K562 (cell line): ENCODE results near the gene CNOT1. TPM values are rescaled to one million over a fixed set of nuclear protein-coding genes. Genes with fewer than 3 reads are reported as not detected.

Experiments
- ATAC-seq: fragments of 200-7000 bp; cut with Tn5 transposase; 3 replicates; pipeline ENCODE4 v1.9.1; 2020; ENCODE audit warnings: moderate library complexity
- BruUV-seq: library from RNA; stranded (reverse); fragments of 400-500 nt; replicated peaks from 2 replicates; lab custom pipeline; 2021; lab: Mats Ljungman, UMichigan
- CTCF ChIA-PET: fragments of 300-600 bp; formaldehyde crosslinking; extraction: SDS; loops from one replicate; lab custom pipeline; 2021; ENCODE audit warnings: low intra/inter-chr PET ratio; lab: Yijun Ruan, JAX
- POLR2A ChIA-PET: fragments of 300-600, 350-650 bp; sonication (Branson Sonifier 250); formaldehyde crosslinking; extraction: SDS; loops from one replicate; lab custom pipeline; 2021; ENCODE audit warnings: antibody characterized with exemption, inconsistent platforms; lab: Yijun Ruan, JAX
- DNase-seq, 4 experiments: peaks; one replicate each; pipeline versions ENCODE4 v3.0.0 to v3.0.0-alpha.2; 2011 to 2018; ENCODE audit warnings: low spot score in 3 of 4, mixed read lengths in 3 of 4; ENCODE audit errors: extremely low read depth in 1 of 4
- FAIRE-seq: peaks from 2 replicates; lab custom pipeline; 2011; peaks lifted over from hg19 to GRCh38; lab: Jason Lieb, UNC
- H2AFZ ChIP-seq: 2 replicates; pipeline ENCODE4 v1.6.0; 2011; ENCODE audit warnings: low read depth, low read length, control low read depth, inconsistent platforms
- H3K27ac ChIP-seq: fragments of 200-600 bp; 3 replicates; pipeline ENCODE4 v1.8.0; 2011; ENCODE audit warnings: low read depth, mild to moderate bottlenecking, control low read depth, inconsistent platforms, low read length, moderate library complexity, mixed read lengths; ENCODE audit errors: extremely low read depth
- H3K27me3 ChIP-seq, 2 experiments: fragments of 300-600 bp in 1 of 2; 2 replicates in 1 of 2; 3 replicates in 1 of 2; pipeline versions ENCODE4 v1.6.0 to v1.8.0; 2011; ENCODE audit warnings: inconsistent platforms in 2 of 2, low read length in 2 of 2, mild to moderate bottlenecking in 1 of 2, mixed read lengths in 1 of 2, moderate library complexity in 1 of 2; ENCODE audit not compliant: control insufficient read depth in 2 of 2, insufficient read depth in 2 of 2
- H3K36me3 ChIP-seq: fragments of 300-600 bp; 3 replicates; pipeline ENCODE4 v1.8.0; 2011; ENCODE audit warnings: mild to moderate bottlenecking, low read length, inconsistent platforms; ENCODE audit not compliant: control insufficient read depth, insufficient read depth
- H3K4me1 ChIP-seq, 2 experiments: fragments of 200-600 bp in 1 of 2; replicated peaks in 1 of 2; 2 replicates in 1 of 2; 3 replicates in 1 of 2; pipeline versions ENCODE4 v1.5.1 to v1.8.0; 2011; ENCODE audit warnings: inconsistent platforms in 2 of 2, low read length in 2 of 2, mild to moderate bottlenecking in 1 of 2, mixed read lengths in 1 of 2, moderate library complexity in 1 of 2; ENCODE audit not compliant: control insufficient read depth in 2 of 2, insufficient read depth in 2 of 2
- H3K4me2 ChIP-seq: 2 replicates; pipeline ENCODE4 v1.6.1; 2011; ENCODE audit warnings: low read length, control low read depth, inconsistent platforms, mixed read lengths; ENCODE audit not compliant: insufficient read depth
- H3K4me3 ChIP-seq: fragments of 200-600 bp; sonication (generic), shearing (Covaris generic); 2 replicates; pipeline ENCODE4 v1.5.1; 2016; ENCODE audit warnings: control low read depth, inconsistent platforms
- H3K79me2 ChIP-seq: fragments of 200-600 bp; 3 replicates; pipeline ENCODE4 v1.8.0; 2011; ENCODE audit warnings: low read length, inconsistent platforms; ENCODE audit not compliant: control insufficient read depth, insufficient read depth
- H3K9ac ChIP-seq, 2 experiments: 2 replicates each; pipeline versions ENCODE4 v1.6.0 to v1.6.1; 2011; ENCODE audit warnings: low read depth in 2 of 2, low read length in 2 of 2, control low read depth in 1 of 2, inconsistent platforms in 1 of 2, mild to moderate bottlenecking in 1 of 2, mixed read lengths in 1 of 2; ENCODE audit not compliant: insufficient read depth in 1 of 2
- H3K9me1 ChIP-seq: one replicate; pipeline ENCODE4 v1.6.0; 2011; ENCODE audit warnings: inconsistent platforms, mild to moderate bottlenecking, low read length, moderate library complexity; ENCODE audit not compliant: control insufficient read depth, insufficient read depth
- H3K9me3 ChIP-seq: replicated peaks from 2 replicates; pipeline ENCODE4 v1.5.1; 2011; ENCODE audit warnings: low read depth, low read length, inconsistent platforms; ENCODE audit not compliant: control insufficient read depth, insufficient read depth
- H4K20me1 ChIP-seq: replicated peaks from 2 replicates; pipeline ENCODE4 v1.6.1; 2011; ENCODE audit warnings: low read length, inconsistent platforms, mixed read lengths; ENCODE audit not compliant: control insufficient read depth, insufficient read depth
- FOXM1 ChIP-seq, 2 experiments: fragments of 450-650 bp in 1 of 2; sonication (generic) in 1 of 2; formaldehyde crosslinking in 1 of 2; IDR thresholded peaks; 2 replicates each; pipeline versions ENCODE4 v1.6.1 to v1.9.0; 2017 to 2022; ENCODE audit warnings: low read depth in 2 of 2, mild to moderate bottlenecking in 2 of 2, missing genetic modification reagents in 1 of 2, moderate library complexity in 1 of 2
- NONO ChIP-seq, 2 experiments: fragments of 200-400 bp in 1 of 2; fragments of 450-650 bp in 1 of 2; formaldehyde crosslinking in 1 of 2; IDR thresholded peaks; 2 replicates each; pipeline ENCODE4 v1.6.1; 2017; ENCODE audit warnings: low read depth in 2 of 2, mild to moderate bottlenecking in 2 of 2, moderate library complexity in 2 of 2, low read length in 1 of 2
- RFX1 ChIP-seq: fragments of 450-650 bp; IDR thresholded peaks from 2 replicates; pipeline ENCODE4 v1.6.1; 2016; ENCODE audit warnings: mild to moderate bottlenecking, moderate library complexity
- ZEB2 ChIP-seq: fragments of 450-650 bp; IDR thresholded peaks from 2 replicates; pipeline ENCODE4 v1.6.1; 2016
- ZNF431 ChIP-seq: sonication (generic); formaldehyde crosslinking; IDR thresholded peaks from 2 replicates; pipeline ENCODE4 v1.8.0; 2022; ENCODE audit warnings: mild to moderate bottlenecking, missing genetic modification reagents
- ZZZ3 ChIP-seq: fragments of 450-650 bp; IDR thresholded peaks from 2 replicates; pipeline ENCODE4 v1.6.1; 2016; ENCODE audit warnings: antibody characterized with exemption, mild to moderate bottlenecking, moderate library complexity
- WGBS: fragments of 100-300 bp; shearing (Covaris generic); methylation state at CpG from one replicate; pipeline ENCODE4 v1.1.6; 2016; ENCODE audit warnings: low coverage, mixed read lengths; ENCODE audit not compliant: insufficient coverage; ENCODE audit errors: missing lambda C conversion rate; 5-methylcytosine and 5-hydroxymethylcytosine counted together
- in situ Hi-C: fragments of 300-500 bp; cut with MboI; formaldehyde crosslinking; loops from 4 replicates; pipeline ENCODE4 v1.15.0; 2018; ENCODE audit warnings: inconsistent platforms, mixed read lengths
- intact Hi-C: fragments of 100-400 bp; cut with micrococcal nuclease; formaldehyde crosslinking; loops from 2 replicates; pipeline ENCODE4 v1.14.2; 2022
- polyA plus RNA-seq, 8 experiments: library from polyadenylated mRNA; depleted of rRNA in 4 of 8; stranded (reverse) in 5 of 8; unstranded in 3 of 8; fragments of >200 nt; fragmentation: Nextera tagmentation in 2 of 8; fragmentation: Illumina TruSeq in 1 of 8; extraction: Ambion mirVana in 2 of 8; extraction: Trizol in 1 of 8; gene quantifications; 2 replicates each; pipeline versions ENCODE4 v1.2.1 to v1.2.3, GENCODE V29; 2011 to 2014; ENCODE audit warnings: inconsistent platforms in 1 of 8, missing spikeins in 1 of 8
- total RNA-seq, 7 experiments: library from RNA; depleted of rRNA in 6 of 7; stranded (reverse); fragments of >200 nt in 6 of 7; fragmentation: Illumina TruSeq in 2 of 7; extraction: Trizol in 2 of 7; gene quantifications; 2 replicates each; pipeline versions ENCODE4 v1.2.1 to v1.2.3, GENCODE V29; 2011 to 2021; ENCODE audit warnings: low replicate concordance in 1 of 7
- TF ChIP-seq, protein P1 (sequence below): sonication (generic); formaldehyde crosslinking; IDR thresholded peaks from 2 replicates; pipeline ENCODE4 v1.8.1; 2023; ENCODE audit warnings: mild to moderate bottlenecking, missing genetic modification reagents, moderate library complexity
- TF ChIP-seq, protein P2 (sequence below): sonication (generic); formaldehyde crosslinking; IDR thresholded peaks from 2 replicates; pipeline ENCODE4 v1.8.1; 2022; ENCODE audit warnings: missing genetic modification reagents
- TF ChIP-seq, protein P3 (sequence below), 3 experiments: fragments of 200-800 bp in 1 of 3; fragments of 250-450 bp in 1 of 3; fragments of 450-650 bp in 1 of 3; sonication (Bioruptor Pico) in 1 of 3; sonication (Bioruptor generic) in 1 of 3; formaldehyde crosslinking in 1 of 3; IDR thresholded peaks; 2 replicates each; pipeline versions ENCODE4 v1.6.1 to v1.8.0; 2016 to 2022; ENCODE audit warnings: mild to moderate bottlenecking in 2 of 3, missing genetic modification characterization in 2 of 3, missing compliant biosample characterization in 1 of 3, moderate library complexity in 1 of 3

The CNOT1 gene
- total and polyA plus RNA-seq, 9 of the 15 experiments (the other 6 are each of a cell fraction or from before 2014, with no cell fraction given) = 110 to 270 (median 220) TPM

DNA sequence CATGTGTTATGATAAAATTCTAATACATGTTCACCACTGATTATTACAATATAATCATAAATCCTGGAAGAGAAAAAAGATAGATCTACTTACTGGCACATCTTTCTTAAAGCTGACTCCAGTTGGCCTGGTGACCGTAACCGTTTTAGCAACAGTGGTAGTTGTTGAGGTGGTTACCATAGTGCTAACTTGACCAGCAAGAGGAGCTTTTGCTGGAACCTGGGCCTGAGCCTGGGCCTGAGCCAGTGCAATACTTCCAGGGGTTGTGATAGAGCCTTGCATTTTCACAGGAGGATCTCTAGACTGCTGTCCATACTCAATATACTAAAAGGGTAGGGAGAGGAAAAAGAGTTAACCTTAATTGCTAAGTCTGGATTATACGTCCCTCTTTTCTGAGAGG is 78.1 kb downstream of the CNOT1 start:
- BruUV-seq = no TSS peak
- ATAC-seq (no peak; the same call in 2 of the 3 replicates), DNase-seq (no peak), FAIRE-seq (no peak)
- H3K9ac ChIP-seq = no peak overlapping the region
- 98% methylated on average over 3 of the region's 3 CpGs for WGBS
- H3K9me1 ChIP-seq = no peaks in the 10 kb centered on the region
- no peaks in the 10 kb centered on the region for H3K79me2 ChIP-seq
- H3K27me3 ChIP-seq = no peaks in the 10 kb centered on the region
- H3K4me1 ChIP-seq = no peaks in the 10 kb centered on the region
- ChIA-PET CTCF (no interaction called here), POLR2A (no interaction called here)
- no peak overlapping the region for H3K4me3 ChIP-seq
- peaks cover 98% of the 10 kb centered on the region for H3K36me3 ChIP-seq
- TF ChIP-seq, protein P1, sequence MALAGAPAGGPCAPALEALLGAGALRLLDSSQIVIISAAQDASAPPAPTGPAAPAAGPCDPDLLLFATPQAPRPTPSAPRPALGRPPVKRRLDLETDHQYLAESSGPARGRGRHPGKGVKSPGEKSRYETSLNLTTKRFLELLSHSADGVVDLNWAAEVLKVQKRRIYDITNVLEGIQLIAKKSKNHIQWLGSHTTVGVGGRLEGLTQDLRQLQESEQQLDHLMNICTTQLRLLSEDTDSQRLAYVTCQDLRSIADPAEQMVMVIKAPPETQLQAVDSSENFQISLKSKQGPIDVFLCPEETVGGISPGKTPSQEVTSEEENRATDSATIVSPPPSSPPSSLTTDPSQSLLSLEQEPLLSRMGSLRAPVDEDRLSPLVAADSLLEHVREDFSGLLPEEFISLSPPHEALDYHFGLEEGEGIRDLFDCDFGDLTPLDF (CRISPR knock-in tag) = no peak
- TF ChIP-seq ZZZ3 (peak; percentile 23; the same call in 1 of the 2 replicates), RFX1 (peak; percentile 22; the same call in 1 of the 2 replicates)
- intact Hi-C loops (no loop called here), in situ Hi-C loops (no loop called here)
- no peaks in the 10 kb centered on the region for H4K20me1 ChIP-seq
- H3K4me2 ChIP-seq = no peak overlapping the region
- no peaks in the 10 kb centered on the region for H3K9me3 ChIP-seq
- no peak overlapping the region for H2AFZ ChIP-seq
- H3K27ac ChIP-seq = no peak overlapping the region

DNA sequence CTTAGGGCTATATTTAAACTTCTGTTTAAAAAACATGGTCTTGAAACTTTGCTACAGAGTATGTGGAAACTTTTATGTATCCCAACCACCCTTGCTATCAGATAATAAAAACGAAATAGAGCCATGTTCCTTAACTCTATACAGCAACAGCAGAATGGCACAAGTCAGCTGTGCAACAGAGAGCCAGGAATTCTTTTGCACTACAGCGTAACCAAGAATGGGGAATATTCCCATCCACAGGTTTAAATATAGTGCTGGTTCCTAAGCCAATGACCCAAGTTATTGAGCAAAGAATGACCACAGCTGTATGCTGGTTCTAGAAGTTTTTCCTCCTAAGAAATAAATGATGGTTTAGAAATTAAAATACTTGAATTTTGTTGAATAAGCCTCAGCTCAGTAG is 81.2 kb downstream of the CNOT1 start:
- FAIRE-seq = no peak
- 0 out of 3 replicates have a peak, but pooled peaks cover 2% of the 10 kb centered on the region for H3K79me2 ChIP-seq
- no peak for TF ChIP-seq ZEB2
- TF ChIP-seq, protein P2, sequence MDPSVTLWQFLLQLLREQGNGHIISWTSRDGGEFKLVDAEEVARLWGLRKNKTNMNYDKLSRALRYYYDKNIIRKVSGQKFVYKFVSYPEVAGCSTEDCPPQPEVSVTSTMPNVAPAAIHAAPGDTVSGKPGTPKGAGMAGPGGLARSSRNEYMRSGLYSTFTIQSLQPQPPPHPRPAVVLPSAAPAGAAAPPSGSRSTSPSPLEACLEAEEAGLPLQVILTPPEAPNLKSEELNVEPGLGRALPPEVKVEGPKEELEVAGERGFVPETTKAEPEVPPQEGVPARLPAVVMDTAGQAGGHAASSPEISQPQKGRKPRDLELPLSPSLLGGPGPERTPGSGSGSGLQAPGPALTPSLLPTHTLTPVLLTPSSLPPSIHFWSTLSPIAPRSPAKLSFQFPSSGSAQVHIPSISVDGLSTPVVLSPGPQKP (CRISPR knock-in tag) = no peak
- TF ChIP-seq ZNF431 = no peak
- TF ChIP-seq, protein P3, sequence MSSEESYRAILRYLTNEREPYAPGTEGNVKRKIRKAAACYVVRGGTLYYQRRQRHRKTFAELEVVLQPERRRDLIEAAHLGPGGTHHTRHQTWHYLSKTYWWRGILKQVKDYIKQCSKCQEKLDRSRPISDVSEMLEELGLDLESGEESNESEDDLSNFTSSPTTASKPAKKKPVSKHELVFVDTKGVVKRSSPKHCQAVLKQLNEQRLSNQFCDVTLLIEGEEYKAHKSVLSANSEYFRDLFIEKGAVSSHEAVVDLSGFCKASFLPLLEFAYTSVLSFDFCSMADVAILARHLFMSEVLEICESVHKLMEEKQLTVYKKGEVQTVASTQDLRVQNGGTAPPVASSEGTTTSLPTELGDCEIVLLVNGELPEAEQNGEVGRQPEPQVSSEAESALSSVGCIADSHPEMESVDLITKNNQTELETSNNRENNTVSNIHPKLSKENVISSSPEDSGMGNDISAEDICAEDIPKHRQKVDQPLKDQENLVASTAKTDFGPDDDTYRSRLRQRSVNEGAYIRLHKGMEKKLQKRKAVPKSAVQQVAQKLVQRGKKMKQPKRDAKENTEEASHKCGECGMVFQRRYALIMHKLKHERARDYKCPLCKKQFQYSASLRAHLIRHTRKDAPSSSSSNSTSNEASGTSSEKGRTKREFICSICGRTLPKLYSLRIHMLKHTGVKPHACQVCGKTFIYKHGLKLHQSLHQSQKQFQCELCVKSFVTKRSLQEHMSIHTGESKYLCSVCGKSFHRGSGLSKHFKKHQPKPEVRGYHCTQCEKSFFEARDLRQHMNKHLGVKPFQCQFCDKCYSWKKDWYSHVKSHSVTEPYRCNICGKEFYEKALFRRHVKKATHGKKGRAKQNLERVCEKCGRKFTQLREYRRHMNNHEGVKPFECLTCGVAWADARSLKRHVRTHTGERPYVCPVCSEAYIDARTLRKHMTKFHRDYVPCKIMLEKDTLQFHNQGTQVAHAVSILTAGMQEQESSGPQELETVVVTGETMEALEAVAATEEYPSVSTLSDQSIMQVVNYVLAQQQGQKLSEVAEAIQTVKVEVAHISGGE (CRISPR knock-in tag; IDR thresholded peaks at IDR 0.05) = no peak
- TF ChIP-seq NONO (IDR thresholded peaks at IDR 0.05; ENCODE audit: low read depth in 2 of 2, low read length in 1 of 2) = no peak
- no peak for TF ChIP-seq FOXM1 (IDR thresholded peaks at IDR 0.05; ENCODE audit: low read depth)
- TF ChIP-seq FOXM1 (CRISPR knock-in tag; IDR thresholded peaks at IDR 0.05; ENCODE audit: low read depth) = no peak

More for the DNA sequence above, 81.2 kb downstream of the CNOT1 start:
- Histone ChIP-seq H3K9me1 (no peaks in the 10 kb centered on the region), H3K4me3 (no peak overlapping the region), H3K9ac (no peak overlapping the region), H3K4me2 (no peak overlapping the region), H4K20me1 (0 out of 2 replicates have a peak, but pooled peaks cover 3% of the 10 kb centered on the region), H3K9me3 (no peaks in the 10 kb centered on the region), H3K27me3 (no peaks in the 10 kb centered on the region), H2AFZ (no peak overlapping the region), H3K27ac (no peak overlapping the region), H3K4me1 (no peaks in the 10 kb centered on the region), H3K36me3 (peaks cover 99% of the 10 kb centered on the region)
- 67% methylated on average over 2 of the region's 2 CpGs for WGBS
- ATAC-seq (no peak), DNase-seq (no peak)
- intact Hi-C loops = no loop called here
- ChIA-PET CTCF (no interaction called here), POLR2A (interaction anchor here (0.9 kb wide), 1 partner anchor 12 kb away, joined by 3 read pairs; no protein-coding TSS in a partner anchor)
- in situ Hi-C loops = no loop called here
- no TSS peak for BruUV-seq
